Measurements from ENCODE around the gene NHERF2.
A peak's percentile ranks its signal among the peaks of the same experiment; 100 is the strongest.

Gene NHERF2

DNA sequence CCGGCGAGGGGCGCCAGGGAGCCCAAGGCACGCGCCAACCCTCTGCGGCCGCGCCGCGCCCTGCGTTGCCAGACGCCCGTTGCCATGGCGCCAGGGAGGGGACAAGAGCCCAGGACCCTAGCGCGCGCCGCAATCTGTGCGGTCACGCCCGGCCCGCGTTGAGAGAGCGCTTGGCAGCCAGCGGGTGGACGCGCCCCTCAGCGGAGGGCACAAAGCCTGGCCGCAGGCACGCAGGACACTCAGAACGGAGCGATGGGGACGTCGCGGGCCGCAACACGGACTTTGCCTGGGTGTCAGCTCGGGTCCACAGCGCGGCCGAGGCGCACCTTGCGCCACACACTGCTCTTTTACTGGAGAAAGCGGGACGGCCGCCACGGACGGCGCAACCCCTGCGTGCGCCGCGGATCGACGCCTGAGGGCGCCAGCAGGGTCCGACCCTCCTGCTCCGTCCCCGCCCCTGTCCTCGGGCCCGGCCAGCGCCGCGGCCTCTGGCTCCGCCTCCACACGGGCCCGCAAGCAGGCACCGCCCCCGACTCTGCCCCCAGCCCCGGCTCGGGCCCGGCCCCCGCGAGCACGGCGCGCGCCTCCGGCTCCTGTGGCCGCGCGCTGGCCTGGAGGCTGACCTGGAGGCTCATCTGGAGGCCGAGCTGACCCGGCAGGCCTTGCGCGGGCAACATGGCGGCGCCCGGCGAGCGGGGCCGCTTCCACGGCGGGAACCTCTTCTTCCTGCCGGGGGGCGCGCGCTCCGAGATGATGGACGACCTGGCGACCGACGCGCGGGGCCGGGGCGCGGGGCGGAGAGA lies 43.0 kb upstream of the NHERF2 start, which contains the start of gene GFER:
TSS of gene GFER (plus strand) at position 650 of the 803 bp plus-strand sequence. CDS start at position 676, 26 bp downstream.
- peak; percentile 93 for DNase-seq (ENCODE audit: low read depth)
- TF ChIP-seq MYC (IDR thresholded peaks at IDR 0.05; ENCODE audit: low read depth, low read length) (peak; percentile 66; the same call in 1 of the 2 replicates), POLR2A (IDR thresholded peaks at IDR 0.05; ENCODE audit: extremely low read depth, insufficient read length) (peak; percentile 70)
- TF ChIP-seq, protein P1, sequence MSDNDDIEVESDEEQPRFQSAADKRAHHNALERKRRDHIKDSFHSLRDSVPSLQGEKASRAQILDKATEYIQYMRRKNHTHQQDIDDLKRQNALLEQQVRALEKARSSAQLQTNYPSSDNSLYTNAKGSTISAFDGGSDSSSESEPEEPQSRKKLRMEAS (IDR thresholded peaks at IDR 0.05; ENCODE audit: low read depth, low read length): 0 out of 2 replicates have a peak, but pooled peaks have one; percentile 7
- TF ChIP-seq, protein P2, sequence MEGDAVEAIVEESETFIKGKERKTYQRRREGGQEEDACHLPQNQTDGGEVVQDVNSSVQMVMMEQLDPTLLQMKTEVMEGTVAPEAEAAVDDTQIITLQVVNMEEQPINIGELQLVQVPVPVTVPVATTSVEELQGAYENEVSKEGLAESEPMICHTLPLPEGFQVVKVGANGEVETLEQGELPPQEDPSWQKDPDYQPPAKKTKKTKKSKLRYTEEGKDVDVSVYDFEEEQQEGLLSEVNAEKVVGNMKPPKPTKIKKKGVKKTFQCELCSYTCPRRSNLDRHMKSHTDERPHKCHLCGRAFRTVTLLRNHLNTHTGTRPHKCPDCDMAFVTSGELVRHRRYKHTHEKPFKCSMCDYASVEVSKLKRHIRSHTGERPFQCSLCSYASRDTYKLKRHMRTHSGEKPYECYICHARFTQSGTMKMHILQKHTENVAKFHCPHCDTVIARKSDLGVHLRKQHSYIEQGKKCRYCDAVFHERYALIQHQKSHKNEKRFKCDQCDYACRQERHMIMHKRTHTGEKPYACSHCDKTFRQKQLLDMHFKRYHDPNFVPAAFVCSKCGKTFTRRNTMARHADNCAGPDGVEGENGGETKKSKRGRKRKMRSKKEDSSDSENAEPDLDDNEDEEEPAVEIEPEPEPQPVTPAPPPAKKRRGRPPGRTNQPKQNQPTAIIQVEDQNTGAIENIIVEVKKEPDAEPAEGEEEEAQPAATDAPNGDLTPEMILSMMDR (IDR thresholded peaks at IDR 0.05; ENCODE audit: low read depth, low read length): no peak

DNA sequence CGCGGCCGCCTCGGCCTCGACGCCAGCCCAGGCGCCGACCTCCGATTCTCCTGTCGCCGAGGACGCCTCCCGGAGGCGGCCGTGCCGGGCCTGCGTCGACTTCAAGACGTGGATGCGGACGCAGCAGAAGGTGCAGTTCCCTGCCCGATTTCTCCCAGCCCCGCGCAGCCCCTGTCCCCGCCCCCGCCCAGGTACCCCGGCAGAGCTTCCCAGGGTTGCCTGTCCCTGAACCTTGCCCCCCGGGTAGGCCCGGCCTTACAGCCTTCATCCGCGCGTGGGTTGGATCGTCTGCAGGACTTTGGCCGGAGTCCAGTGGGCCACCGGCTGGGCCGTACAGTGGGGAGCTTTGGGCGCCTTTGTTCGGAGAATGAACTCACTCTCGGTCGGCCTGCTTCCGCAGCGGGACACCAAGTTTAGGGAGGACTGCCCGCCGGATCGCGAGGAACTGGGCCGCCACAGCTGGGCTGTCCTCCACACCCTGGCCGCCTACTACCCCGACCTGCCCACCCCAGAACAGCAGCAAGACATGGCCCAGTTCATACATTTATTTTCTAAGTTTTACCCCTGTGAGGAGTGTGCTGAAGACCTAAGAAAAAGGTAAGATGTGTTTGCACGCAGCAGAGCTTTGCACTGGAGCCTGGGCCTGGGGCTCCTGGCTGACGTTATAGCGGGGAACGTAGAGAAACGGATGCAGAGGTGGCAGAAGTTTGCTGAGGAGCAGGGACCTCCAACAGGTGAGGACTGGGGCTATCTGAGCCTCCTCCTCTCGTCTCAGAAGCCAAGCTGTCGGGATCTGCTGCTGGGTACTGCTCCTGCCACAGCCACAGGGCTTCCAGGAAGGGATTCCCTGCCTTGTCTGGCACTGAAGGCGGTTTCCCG lies 42.1 kb upstream of the NHERF2 start:
- no peak for DNase-seq (ENCODE audit: low read depth)
- TF ChIP-seq, protein P2 (IDR thresholded peaks at IDR 0.05; ENCODE audit: low read depth, low read length): no peak
- no peak for TF ChIP-seq MYC (IDR thresholded peaks at IDR 0.05; ENCODE audit: low read depth, low read length)
- TF ChIP-seq POLR2A (IDR thresholded peaks at IDR 0.05; ENCODE audit: extremely low read depth, insufficient read length): no peak
- TF ChIP-seq, protein P1 (IDR thresholded peaks at IDR 0.05; ENCODE audit: low read depth, low read length): no peak
- H3K4me3 ChIP-seq (ENCODE audit: low read depth, low read length): peak overlapping the region; percentile 68

More for the DNA sequence above, 43.0 kb upstream of the NHERF2 start, which contains the start of gene GFER:
- peak within 1 kb of the TSS; percentile 68 for H3K4me3 ChIP-seq (ENCODE audit: low read depth, low read length)

DNA sequence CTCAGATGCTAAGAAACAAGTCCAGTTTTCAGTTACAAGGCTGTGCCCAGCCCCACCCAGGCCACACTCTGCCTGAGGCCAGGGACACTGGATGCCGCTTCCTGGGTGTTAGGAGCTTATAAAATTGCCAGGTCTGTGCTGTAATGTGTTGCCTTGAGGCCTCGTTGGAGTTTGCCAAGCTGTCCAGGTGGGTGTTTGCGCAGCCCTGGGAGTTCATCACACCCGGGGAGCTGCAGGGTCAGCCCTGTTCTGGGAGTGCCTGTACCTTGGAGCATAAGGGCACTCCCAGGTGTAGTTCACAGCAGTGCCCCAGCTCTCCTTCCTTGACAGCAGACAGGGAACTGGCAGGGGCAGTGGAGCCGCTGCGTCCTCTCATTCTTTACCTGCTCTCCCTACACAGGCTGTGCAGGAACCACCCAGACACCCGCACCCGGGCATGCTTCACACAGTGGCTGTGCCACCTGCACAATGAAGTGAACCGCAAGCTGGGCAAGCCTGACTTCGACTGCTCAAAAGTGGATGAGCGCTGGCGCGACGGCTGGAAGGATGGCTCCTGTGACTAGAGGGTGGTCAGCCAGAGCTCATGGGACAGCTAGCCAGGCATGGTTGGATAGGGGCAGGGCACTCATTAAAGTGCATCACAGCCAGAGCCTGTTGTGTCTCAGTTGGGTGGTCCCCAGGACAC lies 41.1 kb upstream of the NHERF2 start:
- TF ChIP-seq, protein P1 (IDR thresholded peaks at IDR 0.05; ENCODE audit: low read depth, low read length): no peak
- TF ChIP-seq MYC (IDR thresholded peaks at IDR 0.05; ENCODE audit: low read depth, low read length): no peak
- TF ChIP-seq, protein P2 (IDR thresholded peaks at IDR 0.05; ENCODE audit: low read depth, low read length): no peak
- no peak for TF ChIP-seq POLR2A (IDR thresholded peaks at IDR 0.05; ENCODE audit: extremely low read depth, insufficient read length)
- DNase-seq (ENCODE audit: low read depth): no peak
- H3K4me3 ChIP-seq (ENCODE audit: low read depth, low read length): peak overlapping the region; percentile 68

DNA sequence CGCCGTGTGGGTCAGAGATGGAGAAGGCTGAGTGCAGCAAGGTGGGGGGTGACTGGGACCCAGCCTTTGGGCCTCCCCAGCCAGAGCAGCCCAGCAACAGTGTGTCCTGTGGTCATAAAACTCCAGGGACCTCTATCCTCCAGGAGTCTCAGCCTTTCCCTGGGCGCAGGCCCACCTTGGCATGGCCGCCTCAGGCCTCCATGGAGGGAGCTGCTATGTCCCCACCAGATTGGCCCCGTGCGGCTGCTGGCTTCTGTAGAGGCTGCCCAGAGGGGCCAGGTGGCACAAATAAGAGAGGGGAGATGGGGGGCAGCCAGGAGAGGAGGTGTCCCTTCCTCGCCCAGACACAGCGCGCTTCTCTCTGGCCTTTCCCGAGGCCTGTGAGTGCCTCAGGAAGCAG lies 39.5 kb upstream of the NHERF2 start:
- DNase-seq (ENCODE audit: low read depth): no peak
- TF ChIP-seq POLR2A (IDR thresholded peaks at IDR 0.05; ENCODE audit: extremely low read depth, insufficient read length) (no peak), MYC (IDR thresholded peaks at IDR 0.05; ENCODE audit: low read depth, low read length) (no peak)
- TF ChIP-seq, protein P1 (IDR thresholded peaks at IDR 0.05; ENCODE audit: low read depth, low read length): no peak
- TF ChIP-seq, protein P2 (IDR thresholded peaks at IDR 0.05; ENCODE audit: low read depth, low read length): no peak
- H3K4me3 ChIP-seq (ENCODE audit: low read depth, low read length): no peak overlapping the region

All from NB4 (cell line).